Heart left ventricle (tissue), 16 donors: Measurements from ENCODE around the gene RAB11FIP2. TPM values are rescaled to one million over a fixed set of nuclear protein-coding genes. Genes with fewer than 3 reads are reported as not detected.
A peak's percentile ranks its signal among the peaks of the same experiment; 100 is the strongest.

ENCODE experiments used
- ATAC-seq, 4 donors: fragments of 200-7000 bp; cut with Tn5 transposase; one replicate each; pipeline ENCODE4 v1.9.1; 2020 to 2022; ENCODE audit warnings: moderate library complexity in 4 of 4, mild to moderate bottlenecking in 3 of 4, moderate number of reproducible peaks in 1 of 4
- DNase-seq, 5 donors: peaks; one replicate each; pipeline ENCODE4 v3.0.0-alpha.2; 2020
- H3K27ac ChIP-seq, 12 donors: fragments of 200-600 bp; sonication (generic) in 4 of 12; one replicate each; pipeline versions ENCODE4 v1.5.0 to v1.8.0; 2016 to 2022; ENCODE audit warnings: mild to moderate bottlenecking in 2 of 12
- H3K27me3 ChIP-seq, 9 donors: fragments of 200-600 bp; sonication (generic) in 2 of 9; one replicate each; pipeline versions ENCODE4 v1.5.1 to v1.8.0; 2016 to 2022; ENCODE audit warnings: mild to moderate bottlenecking in 3 of 9
- H3K36me3 ChIP-seq, 9 donors: fragments of 200-600 bp; sonication (generic) in 2 of 9; one replicate each; pipeline versions ENCODE4 v1.5.0 to v1.8.0; 2018 to 2022; ENCODE audit warnings: mild to moderate bottlenecking in 2 of 9
- H3K4me1 ChIP-seq, 12 donors: fragments of 200-600 bp; sonication (generic) in 4 of 12; one replicate each; pipeline versions ENCODE4 v1.5.0 to v1.8.0; 2016 to 2022; ENCODE audit warnings: mild to moderate bottlenecking in 3 of 12
- H3K4me3 ChIP-seq, 12 donors: fragments of 200-600 bp; sonication (generic) in 4 of 12; one replicate each; pipeline versions ENCODE4 v1.5.0 to v1.8.0; 2017 to 2022; ENCODE audit warnings: mild to moderate bottlenecking in 9 of 12, moderate library complexity in 4 of 12
- H3K9me3 ChIP-seq, 12 donors: fragments of 200-600 bp; sonication (generic) in 4 of 12; one replicate each; pipeline versions ENCODE4 v1.5.0 to v1.8.0; 2016 to 2022; ENCODE audit warnings: mild to moderate bottlenecking in 1 of 12
- POLR2A ChIP-seq, 2 donors: fragments of 450-650 bp; IDR thresholded peaks; one replicate each; pipeline ENCODE4 v1.6.1; 2017; ENCODE audit warnings: antibody characterized with exemption in 2 of 2, mild to moderate bottlenecking in 2 of 2, moderate library complexity in 2 of 2
- WGBS, 4 donors: extraction: QIAGEN DNeasy Blood & Tissue Kit in 2 of 4; methylation state at CpG; one replicate each; pipeline versions ENCODE4 v1.1.5 to v1.1.7; 2013 to 2018; 5-methylcytosine and 5-hydroxymethylcytosine counted together
- intact Hi-C, 10 donors: fragments of 100-400 bp; cut with DNase I; formaldehyde crosslinking; loops; one replicate each; pipeline versions ENCODE4 v1.11.1 to v1.14.2; 2022
- polyA plus RNA-seq, 2 donors: library from polyadenylated mRNA; stranded (reverse); fragments of 200-250 nt; gene quantifications; one replicate each; pipeline ENCODE4 v1.2.3, GENCODE V29; 2013
- total RNA-seq, 9 donors: library from RNA; depleted of rRNA in 2 of 9; stranded (reverse); fragments of >200 nt in 2 of 9; fragmentation: NEBNext Ultra II Directional in 3 of 9; extraction: Animal tissue kit (Norgen Biotek cat#: 25700) in 3 of 9; gene quantifications; one replicate each; pipeline versions ENCODE4 v1.1.0 to v1.2.4, GENCODE V29; 2016 to 2023
- TF ChIP-seq, protein P1 (sequence below), 12 donors: fragments of 200-600 bp; sonication (generic) in 4 of 12; IDR thresholded peaks; one replicate each; pipeline versions ENCODE4 v1.5.0 to v1.8.0; 2018 to 2022; ENCODE audit warnings: antibody characterized with exemption in 12 of 12, mild to moderate bottlenecking in 5 of 12
- donor health status: ischemic (EF 13 %, LVEDD 7.1; RV severe dilation, severe dysfunction).
- donor health status: healthy with polysubstance abuse.
- donor health status: DM: no; HTN: yes; CAD: no.
- donor health status: DM: no; HTN: no; CAD: no.
- donor health status: ischemic (EF 25% LVEDD 6.9; RV normal size, moderate dysfunction).
- donor health status: ischemic (EF 25% LVEDD 5.7; RV mildly dilated, moderate dysfunction).
- donor health status: healthy.
- donor health status: DM: yes; HTN: yes; CAD: no.
- donor health status: ischemic (EF 35%, LVEDD 5.7; RV mildly dilated, moderate dysfunction).
- donor health status: nonischemic (EF 11% LVEDD 7.7; RV severe dilation, severe dysfunction).
- donor health status: DM: yes; HTN: yes; CAD: no.
- donor health status: PGD.
- donor health status: ischemic (EF 29% LVEDD 5.4; RV normal size, mild dysfunction).
- donor health status: nonischemic (EF 23%, LVEDD 6.1; RV moderate dilation, normal function).

The RAB11FIP2 gene
- total and polyA plus RNA-seq, 11 donors = 1.6 to 20.3 (median 12.3) TPM

DNA sequence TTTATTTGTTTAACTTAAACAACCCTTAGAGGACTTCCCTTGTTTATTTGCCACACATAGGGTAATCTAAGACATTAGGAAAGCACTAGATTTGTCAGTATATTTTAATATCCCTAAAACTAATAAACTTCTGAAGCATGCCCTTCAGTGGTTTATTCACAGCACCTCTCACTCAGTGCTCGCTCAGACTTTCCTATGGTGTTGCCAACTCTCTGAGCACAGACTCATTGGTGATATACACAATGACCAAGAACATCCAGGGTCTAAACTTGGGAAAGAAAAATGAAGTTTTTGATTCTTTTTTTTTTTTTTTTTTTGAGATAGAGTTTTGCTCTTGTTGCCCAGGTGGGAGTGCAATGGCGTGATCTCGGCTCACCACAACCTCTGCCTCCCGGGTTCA is 82.2 kb downstream of the RAB11FIP2 start:
- no peaks in the 10 kb centered on the region for H3K36me3 ChIP-seq
- ATAC-seq (peak in 1 of 4 donors; percentile 69), DNase-seq (no peak)
- no peak for TF ChIP-seq POLR2A (IDR thresholded peaks at IDR 0.05)
- TF ChIP-seq, protein P1, sequence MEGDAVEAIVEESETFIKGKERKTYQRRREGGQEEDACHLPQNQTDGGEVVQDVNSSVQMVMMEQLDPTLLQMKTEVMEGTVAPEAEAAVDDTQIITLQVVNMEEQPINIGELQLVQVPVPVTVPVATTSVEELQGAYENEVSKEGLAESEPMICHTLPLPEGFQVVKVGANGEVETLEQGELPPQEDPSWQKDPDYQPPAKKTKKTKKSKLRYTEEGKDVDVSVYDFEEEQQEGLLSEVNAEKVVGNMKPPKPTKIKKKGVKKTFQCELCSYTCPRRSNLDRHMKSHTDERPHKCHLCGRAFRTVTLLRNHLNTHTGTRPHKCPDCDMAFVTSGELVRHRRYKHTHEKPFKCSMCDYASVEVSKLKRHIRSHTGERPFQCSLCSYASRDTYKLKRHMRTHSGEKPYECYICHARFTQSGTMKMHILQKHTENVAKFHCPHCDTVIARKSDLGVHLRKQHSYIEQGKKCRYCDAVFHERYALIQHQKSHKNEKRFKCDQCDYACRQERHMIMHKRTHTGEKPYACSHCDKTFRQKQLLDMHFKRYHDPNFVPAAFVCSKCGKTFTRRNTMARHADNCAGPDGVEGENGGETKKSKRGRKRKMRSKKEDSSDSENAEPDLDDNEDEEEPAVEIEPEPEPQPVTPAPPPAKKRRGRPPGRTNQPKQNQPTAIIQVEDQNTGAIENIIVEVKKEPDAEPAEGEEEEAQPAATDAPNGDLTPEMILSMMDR (IDR thresholded peaks at IDR 0.05) = no peak
- peaks cover 0 to 7% (median 0%) of the 10 kb centered on the region in 12 donors for H3K4me1 ChIP-seq
- intact Hi-C loops = no loop called here
- WGBS, 4 donors = 84 to 92% (median 88%) methylated on average over 4 of the region's 4 CpGs
- H3K4me3 ChIP-seq = no peak overlapping the region
- H3K27ac ChIP-seq = no peak overlapping the region
- H3K27me3 ChIP-seq = no peaks in the 10 kb centered on the region
- H3K9me3 ChIP-seq = peaks cover 0 to 2% (median 0%) of the 10 kb centered on the region in 12 donors

DNA sequence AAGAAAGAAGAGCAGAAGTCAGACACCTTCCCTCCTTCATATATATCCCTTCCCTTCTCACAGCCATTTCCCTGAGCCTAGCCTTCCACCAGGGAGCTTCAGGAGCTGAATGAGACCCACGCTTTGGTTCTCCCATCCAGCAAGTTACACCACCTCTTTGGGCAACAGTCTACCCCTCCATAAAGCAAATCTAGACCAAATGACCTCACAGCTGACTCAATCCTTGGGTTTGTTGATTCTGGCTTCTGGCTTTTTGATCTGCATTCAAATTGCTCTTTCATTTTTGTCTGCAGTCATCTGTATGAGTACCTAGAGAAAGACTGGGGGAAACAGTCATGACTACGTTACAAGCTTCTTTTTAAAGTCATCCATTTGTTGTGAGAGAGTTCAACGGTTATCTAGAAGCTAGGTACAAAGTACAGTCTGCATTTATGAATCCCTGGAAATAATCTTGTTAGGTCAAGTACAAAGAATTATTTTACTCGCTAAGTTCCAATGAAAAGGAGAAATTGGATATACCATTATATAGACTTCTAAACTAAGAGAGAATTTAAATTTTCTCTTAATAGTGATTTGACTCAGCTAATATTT is 86.3 kb downstream of the RAB11FIP2 start:
- Histone ChIP-seq H3K27ac (no peak overlapping the region), H3K4me3 (no peak overlapping the region), H3K4me1 (peaks cover 0 to 7% (median 0%) of the 10 kb centered on the region in 12 donors), H3K36me3 (no peaks in the 10 kb centered on the region), H3K27me3 (no peaks in the 10 kb centered on the region), H3K9me3 (no peaks in the 10 kb centered on the region)
- no peak for TF ChIP-seq POLR2A (IDR thresholded peaks at IDR 0.05)
- TF ChIP-seq, protein P1 (IDR thresholded peaks at IDR 0.05) = no peak
- ATAC-seq (peak in 3 of 4 donors; percentile 36 to 78 (median 76)), DNase-seq (no peak)
- intact Hi-C loops = no loop called here
- 71 to 81% (median 75%) methylated on average over 4 of the region's 4 CpGs for WGBS, 4 donors

GRCh38 chr10:117956972-117957371 is 89.8 kb downstream of the RAB11FIP2 start:
- no peak for ATAC-seq
- Histone ChIP-seq H3K9me3 (no peaks in the 10 kb centered on the region), H3K4me3 (no peak overlapping the region), H3K4me1 (peaks cover 0 to 4% (median 0%) of the 10 kb centered on the region in 12 donors), H3K36me3 (no peaks in the 10 kb centered on the region), H3K27ac (no peak overlapping the region), H3K27me3 (no peaks in the 10 kb centered on the region)
- no peak for TF ChIP-seq POLR2A (IDR thresholded peaks at IDR 0.05)
- TF ChIP-seq, protein P1 (IDR thresholded peaks at IDR 0.05) = no peak
- 64 to 77% (median 75%) methylated on average over 2 of the region's 2 CpGs for WGBS, 4 donors
- intact Hi-C loops = no loop called here
- no peak for DNase-seq

- intact Hi-C loops = no loop called here
- H3K4me3 ChIP-seq = no peak overlapping the region
- H3K27ac ChIP-seq = no peak overlapping the region
- no peak for TF ChIP-seq POLR2A (IDR thresholded peaks at IDR 0.05)
- TF ChIP-seq, protein P1 (IDR thresholded peaks at IDR 0.05) = no peak
- H3K4me1 ChIP-seq = no peaks in the 10 kb centered on the region
- H3K9me3 ChIP-seq = no peaks in the 10 kb centered on the region
- H3K27me3 ChIP-seq = no peaks in the 10 kb centered on the region
- no peak for ATAC-seq
- 83 to 96% (median 87%) methylated on average over 1 of the region's 1 CpG for WGBS, 4 donors
- DNase-seq = no peak
- no peaks in the 10 kb centered on the region for H3K36me3 ChIP-seq
Observed at GRCh38 chr10:117955176-117955575, 91.6 kb downstream of the RAB11FIP2 start.
